22Rv1 (cell line): ENCODE measurements around the gene PHACTR1.

ENCODE experiments used
- CTCF ChIP-seq: fragments of 450-650 bp; IDR thresholded peaks from 2 replicates; pipeline ENCODE4 v1.5.1; 2017; ENCODE audit warnings: mild to moderate bottlenecking
- ZFX ChIP-seq: fragments of 450-650 bp; IDR thresholded peaks from 2 replicates; pipeline ENCODE4 v1.6.1; 2017; ENCODE audit warnings: antibody characterized with exemption, borderline replicate concordance

- TF ChIP-seq CTCF (no peak), ZFX (no peak)
Observed at GRCh38 chr6:13091192-13091591, 374.6 kb downstream of the PHACTR1 start.
